Measurements from ENCODE around the gene GOPC. TPM values are rescaled to one million over a fixed set of nuclear protein-coding genes. Genes with fewer than 3 reads are reported as not detected.

GOPC gene
- total RNA-seq, 6 donors from 2014 or later = 8.4 to 34.8 (median 19.6) TPM

GRCh38 chr6:117549611-117550010, 52.7 kb downstream of the GOPC start:
- TF ChIP-seq POLR2A (IDR thresholded peaks at IDR 0.05) (no peak), POLR2AphosphoS5 (IDR thresholded peaks at IDR 0.05) (no peak), EP300 (IDR thresholded peaks at IDR 0.05) (no peak), CTCF (IDR thresholded peaks at IDR 0.05) (no peak)
- peak overlapping the region in 1 of 4 donors; percentile 24 for H3K27ac ChIP-seq

DNA sequence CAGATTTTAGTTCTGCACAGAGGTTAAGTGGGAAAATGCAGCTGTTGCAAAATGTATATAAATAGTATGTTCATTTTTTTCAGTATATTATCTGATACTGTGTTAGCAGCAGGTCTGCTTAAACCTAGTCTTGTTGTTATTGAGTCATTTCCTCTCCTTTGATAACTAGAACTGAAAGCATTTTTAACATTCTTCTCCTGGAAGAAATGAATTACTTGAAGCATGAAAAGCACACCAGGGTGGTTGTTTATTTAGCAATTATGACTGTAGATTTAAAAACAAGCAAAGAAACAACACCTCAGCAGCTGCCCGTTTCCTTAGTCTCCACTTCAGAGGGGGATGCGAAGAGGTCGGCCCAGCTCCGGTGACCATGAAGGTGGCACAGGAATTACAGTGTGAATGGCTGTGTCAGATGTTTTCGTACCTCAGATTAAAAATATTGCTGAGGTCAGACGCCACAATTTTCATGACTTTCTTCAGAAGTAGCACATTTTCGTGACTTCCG, 53.5 kb downstream of the GOPC start:
- Histone ChIP-seq H3K4me1 (peaks cover 9 to 15% (median 12%) of the 10 kb centered on the region in 4 donors), H3K27ac (peak overlapping the region in 3 of 4 donors; percentile 24 to 52 (median 31)), H3K36me3 (peaks cover 0 to 47% (median 17%) of the 10 kb centered on the region in 4 donors), H3K9me3 (no peaks in the 10 kb centered on the region), H3K27me3 (no peaks in the 10 kb centered on the region), H3K4me3 (peak overlapping the region in 1 of 4 donors; percentile 14)
- TF ChIP-seq EP300 (IDR thresholded peaks at IDR 0.05) (no peak), CTCF (IDR thresholded peaks at IDR 0.05) (no peak), POLR2AphosphoS5 (IDR thresholded peaks at IDR 0.05) (no peak), POLR2A (IDR thresholded peaks at IDR 0.05) (no peak)
- 70 to 72% methylated on average over 8 of the region's 8 CpGs for WGBS, 2 donors
- ATAC-seq (ENCODE audit: low FRiP score in 2 of 2) (no peak), DNase-seq (no peak)

More at GRCh38 chr6:117549611-117550010, 52.7 kb downstream of the GOPC start:
- no peak for ATAC-seq (ENCODE audit: low FRiP score in 2 of 2)
- Histone ChIP-seq H3K4me3 (no peak overlapping the region), H3K36me3 (peaks cover 0 to 39% (median 13%) of the 10 kb centered on the region in 4 donors), H3K4me1 (peaks cover 9 to 15% (median 12%) of the 10 kb centered on the region in 4 donors), H3K27me3 (no peaks in the 10 kb centered on the region), H3K9me3 (no peaks in the 10 kb centered on the region)
- 77 to 89% methylated on average over 4 of the region's 4 CpGs for WGBS, 2 donors
- DNase-seq = no peak

- Histone ChIP-seq H3K27me3 (no peaks in the 10 kb centered on the region), H3K4me3 (peak overlapping the region in 3 of 4 donors; percentile 22 to 42 (median 35)), H3K27ac (peak overlapping the region in 3 of 4 donors; percentile 7 to 52 (median 24)), H3K9me3 (no peaks in the 10 kb centered on the region), H3K36me3 (peaks cover 0 to 49% (median 17%) of the 10 kb centered on the region in 4 donors), H3K4me1 (peaks cover 9 to 15% (median 12%) of the 10 kb centered on the region in 4 donors)
- ATAC-seq (ENCODE audit: low FRiP score in 2 of 2) = peak; percentile 20 to 74
- peak; percentile 42 to 89 for DNase-seq
- 64 to 65% methylated on average over 42 to 45 of the region's 64 CpGs for WGBS, 2 donors
- TF ChIP-seq POLR2AphosphoS5 (IDR thresholded peaks at IDR 0.05) (peak in 1 of 2 donors; percentile 27), EP300 (IDR thresholded peaks at IDR 0.05) (no peak)
Measured at GRCh38 chr6:117547688-117548621, 54.4 kb downstream of the GOPC start.

DNA sequence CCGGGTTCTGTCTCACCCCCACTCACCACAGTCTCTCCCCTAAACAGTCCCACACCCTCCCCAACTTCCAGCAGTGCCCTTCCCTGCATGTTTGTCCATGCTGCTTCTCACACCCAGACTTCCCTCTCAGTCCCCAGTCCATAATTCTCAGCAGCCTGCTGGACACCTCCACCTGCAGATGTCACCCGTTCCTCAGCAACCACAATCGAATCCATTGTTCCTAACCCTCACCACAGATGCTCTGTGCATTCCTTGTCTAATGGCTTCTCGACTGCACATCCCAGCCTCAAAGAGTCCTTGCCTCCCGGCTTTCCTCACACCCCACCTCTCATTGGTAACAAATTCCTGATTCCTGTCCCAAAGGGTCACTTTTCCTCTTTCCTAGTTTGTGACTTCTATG, 55.6 kb downstream of the GOPC start:
- Histone ChIP-seq H3K36me3 (peaks cover 0 to 60% (median 18%) of the 10 kb centered on the region in 4 donors), H3K4me3 (no peak overlapping the region), H3K9me3 (no peaks in the 10 kb centered on the region), H3K27ac (no peak overlapping the region), H3K4me1 (peaks cover 9 to 15% (median 12%) of the 10 kb centered on the region in 4 donors), H3K27me3 (no peaks in the 10 kb centered on the region)
- DNase-seq (no peak), ATAC-seq (ENCODE audit: low FRiP score in 2 of 2) (no peak)
- 92 to 93% methylated on average over 5 of the region's 5 CpGs for WGBS, 2 donors
- TF ChIP-seq POLR2AphosphoS5 (IDR thresholded peaks at IDR 0.05) (no peak), POLR2A (IDR thresholded peaks at IDR 0.05) (no peak), CTCF (IDR thresholded peaks at IDR 0.05) (no peak), EP300 (IDR thresholded peaks at IDR 0.05) (no peak)

- ATAC-seq (ENCODE audit: low FRiP score in 2 of 2) = no peak
- 94 to 96% methylated on average over 4 of the region's 4 CpGs for WGBS, 2 donors
- peaks cover 9 to 15% (median 11%) of the 10 kb centered on the region in 4 donors for H3K4me1 ChIP-seq
- no peak overlapping the region for H3K27ac ChIP-seq
- TF ChIP-seq CTCF (IDR thresholded peaks at IDR 0.05) (no peak), POLR2AphosphoS5 (IDR thresholded peaks at IDR 0.05) (no peak), EP300 (IDR thresholded peaks at IDR 0.05) (no peak), POLR2A (IDR thresholded peaks at IDR 0.05) (no peak)
- H3K4me3 ChIP-seq = no peak overlapping the region
- no peaks in the 10 kb centered on the region for H3K9me3 ChIP-seq
- no peaks in the 10 kb centered on the region for H3K27me3 ChIP-seq
- DNase-seq = no peak
- H3K36me3 ChIP-seq = peaks cover 0 to 75% (median 24%) of the 10 kb centered on the region in 4 donors
Measured at GRCh38 chr6:117545161-117545595, 57.1 kb downstream of the GOPC start.
